Stimulated activated CD8-positive, alpha-beta memory T cell treated with anti-CD3 and anti-CD28 coated beads, Interleukin-12 subunit alpha, Interleukin-12 subunit beta, amount 100 ng/mL, for 4 hours (primary cell): ENCODE results near the gene PLEK2.
"Not testable (repeated sequence)": the region's sequence is repeated elsewhere in the genome, so short reads cannot be mapped to it uniquely, and the experiment has no call there.

Experiments used
- DNase-seq: peaks from one replicate; pipeline ENCODE4 v3.0.0-alpha.2; 2020; ENCODE audit warnings: low read depth

Gene PLEK2

DNA sequence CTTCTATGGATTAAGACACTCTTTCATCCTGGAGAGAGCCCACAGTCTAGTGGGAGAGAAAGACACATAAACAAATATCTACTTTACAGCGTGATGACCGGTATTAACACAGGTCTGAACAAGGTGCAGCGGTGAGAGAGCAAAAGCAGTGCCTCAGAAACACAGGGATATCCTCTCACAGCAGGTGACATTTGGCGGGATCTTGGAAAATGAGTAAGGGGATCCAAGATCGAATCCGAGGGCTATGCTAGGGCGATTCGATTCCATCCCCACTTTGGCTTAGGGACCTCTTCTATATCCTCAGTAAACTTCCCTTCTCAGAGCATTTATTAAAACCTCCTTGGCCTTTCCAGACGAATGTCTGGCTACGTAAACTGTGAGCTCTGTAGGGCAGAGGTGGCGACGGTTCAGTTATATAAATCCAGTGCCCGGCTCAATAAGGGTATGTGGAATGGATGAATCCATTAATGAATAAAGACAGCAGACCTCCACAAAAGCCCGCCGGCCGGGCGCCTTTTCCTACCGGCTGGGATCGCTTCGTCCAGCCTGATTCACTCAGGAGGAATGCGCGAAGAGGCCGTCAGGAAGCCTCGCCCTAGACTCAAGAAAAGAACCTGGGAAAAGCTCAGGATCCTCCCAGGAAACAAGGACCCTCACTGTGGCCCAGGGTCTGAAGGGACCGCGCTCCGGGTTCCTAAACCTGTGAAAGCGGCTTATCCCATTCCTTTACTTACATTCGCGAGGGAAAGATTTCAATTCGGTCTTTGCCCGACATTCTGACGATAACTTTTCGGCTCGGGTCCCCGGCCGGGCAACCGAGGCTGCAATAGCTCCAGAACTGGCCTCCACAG is 52.8 kb downstream of the PLEK2 start:
- no peak for DNase-seq

- no peak for DNase-seq
Measured at GRCh38 chr14:67357969-67358354, 54.0 kb downstream of the PLEK2 start.

DNA sequence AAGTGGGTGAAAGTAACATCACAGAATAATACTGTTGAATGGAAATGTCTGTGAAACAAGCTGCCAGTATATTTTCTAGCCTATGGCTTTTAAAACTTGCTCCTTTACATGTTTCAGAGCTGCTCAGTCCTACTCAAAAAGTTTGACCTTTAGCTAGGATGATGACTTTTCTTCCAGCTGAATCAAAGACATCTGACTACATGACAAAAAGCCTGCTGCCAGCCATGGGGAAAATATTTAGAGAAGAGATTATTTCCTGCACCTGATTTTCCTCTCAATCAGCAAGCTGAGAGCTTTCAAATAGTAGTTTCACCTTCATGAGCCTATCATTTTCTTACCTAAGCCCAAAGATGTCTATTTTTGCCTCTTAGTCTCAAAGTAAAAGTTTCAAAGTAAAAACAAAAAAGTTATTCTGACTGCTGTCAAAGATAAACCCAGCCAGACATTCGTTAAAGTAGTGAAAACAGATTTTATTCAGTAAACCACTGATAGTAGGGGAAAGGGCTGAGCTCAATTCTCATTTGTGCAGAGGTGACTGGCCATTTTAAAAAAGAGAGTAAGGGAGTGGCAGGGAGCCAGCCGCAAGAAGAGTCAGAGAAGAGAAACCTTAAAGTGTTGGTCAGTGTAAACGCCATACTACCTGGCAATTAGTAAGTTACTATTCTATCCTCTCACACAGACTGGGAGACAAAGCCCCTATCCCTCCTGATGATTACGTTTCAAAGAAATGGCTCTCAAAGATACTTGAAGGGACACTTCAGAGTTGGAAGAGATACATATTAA is 54.6 kb downstream of the PLEK2 start:
- no peak for DNase-seq

GRCh38 chr14:67352055-67352454 is 59.9 kb downstream of the PLEK2 start:
- DNase-seq, result no peak

GRCh38 chr14:67345583-67345982 is 66.4 kb downstream of the PLEK2 start:
- no peak for DNase-seq

DNA sequence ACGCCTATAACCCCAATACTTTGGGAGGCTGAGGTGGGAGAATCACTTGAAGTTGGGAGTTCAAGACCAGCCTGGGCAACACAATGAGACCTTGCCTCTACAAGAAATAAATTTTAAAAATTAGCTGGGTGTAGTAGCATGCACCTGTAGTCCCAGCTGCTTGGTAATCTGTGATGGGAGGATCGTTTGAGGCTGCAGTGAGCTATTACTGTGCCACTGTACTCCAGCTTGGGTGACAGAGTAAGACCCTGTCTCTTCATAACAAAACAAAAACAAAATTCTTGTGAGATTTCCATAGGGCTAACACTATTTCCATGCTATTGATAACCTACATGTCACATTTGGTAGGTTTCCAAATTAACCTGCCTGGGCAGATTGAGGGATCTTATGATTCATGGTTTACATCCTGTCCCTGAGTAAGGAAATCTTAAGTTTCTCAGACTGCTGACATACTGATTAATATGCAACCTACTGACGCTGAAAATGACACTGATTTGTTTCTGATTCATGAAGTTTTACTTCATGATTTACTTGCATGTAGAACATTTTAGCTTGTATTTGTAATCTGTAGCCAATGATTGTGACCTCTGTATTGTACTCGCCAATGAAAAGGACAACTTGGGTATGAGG is 68.2 kb downstream of the PLEK2 start:
- DNase-seq, result no peak

GRCh38 chr14:67341231-67341630 is 70.7 kb downstream of the PLEK2 start:
- not testable (repeated sequence) for DNase-seq
